ENCODE results near the gene BLVRB. TPM values are rescaled to one million over a fixed set of nuclear protein-coding genes. Genes with fewer than 3 reads are reported as not detected.

BLVRB gene
- total and polyA plus RNA-seq, 2 donors (not counting 3 experiments of a cell fraction or from before 2014, with no cell fraction given): 30.8 to 113 TPM

DNA sequence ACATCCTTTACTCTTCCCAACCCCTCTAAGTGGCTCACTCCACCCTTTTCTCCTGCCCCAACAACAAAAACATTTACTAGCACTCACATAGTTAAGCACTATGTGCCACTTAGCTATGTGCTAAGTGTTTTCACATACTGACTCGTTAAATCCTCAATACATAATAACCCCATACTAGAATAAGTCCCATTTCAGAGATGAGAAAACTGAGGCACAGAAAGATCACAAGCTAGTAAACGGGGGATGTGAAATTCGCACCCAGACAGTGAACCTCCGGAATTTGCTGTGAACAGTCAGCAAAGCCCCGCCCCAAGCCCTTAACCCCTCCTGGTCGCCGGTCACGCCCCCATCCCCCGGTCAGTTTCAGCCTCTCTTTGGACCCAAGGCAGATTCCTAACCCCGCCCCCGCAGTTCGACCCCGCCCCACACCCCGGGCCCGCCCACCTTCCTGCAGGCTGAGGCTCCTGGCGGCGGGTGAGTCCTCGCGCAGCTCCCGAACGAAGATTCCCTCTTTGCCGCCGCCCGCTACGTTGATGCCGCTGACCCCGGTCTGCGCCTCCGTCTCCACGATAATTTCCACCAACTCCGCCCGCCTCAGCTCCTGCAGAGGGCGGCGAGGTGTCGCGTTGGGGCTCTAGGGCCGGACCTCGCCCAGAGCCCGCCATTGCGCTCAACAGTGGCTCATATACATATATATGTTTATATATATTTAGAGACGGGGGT is 62.1 kb downstream of the BLVRB start:
- FAIRE-seq (peak; percentile 89), DNase-seq (ENCODE audit: low read depth, low spot score) (peak; percentile 90)
- Histone ChIP-seq H2AFZ (ENCODE audit: low read depth, low read length) (peak overlapping the region; percentile 92), H3K9me3 (replicated peaks; ENCODE audit: control insufficient read depth, insufficient read depth, low read length) (no peaks in the 10 kb centered on the region), H4K20me1 (replicated peaks; ENCODE audit: control insufficient read depth, extremely low read depth, insufficient read depth, low read length) (no peaks in the 10 kb centered on the region), H3K4me2 (ENCODE audit: insufficient read depth, low read length) (peak overlapping the region; percentile 78), H3K4me1 (ENCODE audit: control insufficient read depth, extremely low read depth, insufficient read depth, low read length) (peaks cover 2% of the 10 kb centered on the region), H3K27ac (ENCODE audit: insufficient read depth, low read depth, low read length) (no peak overlapping the region), H3K27me3 (ENCODE audit: control insufficient read depth in 2 of 2, insufficient read depth in 2 of 2, low read length in 2 of 2) (no peaks in the 10 kb centered on the region), H3K4me3 (replicated peaks in 1 of 3; ENCODE audit: insufficient read depth in 1 of 3, low read depth in 1 of 3, low read length in 3 of 3) (peak overlapping the region; percentile 43 to 67 (median 47)), H3K36me3 (ENCODE audit: control insufficient read depth in 2 of 2, extremely low read depth in 1 of 2, insufficient read depth in 2 of 2, low read length in 2 of 2) (no peaks in the 10 kb centered on the region), H3K79me2 (ENCODE audit: control insufficient read depth, insufficient read depth, low read length) (no peaks in the 10 kb centered on the region), H3K9ac (replicated peaks; ENCODE audit: extremely low read depth, insufficient read depth, low read length) (peak overlapping the region; percentile 18), H3K9me1 (replicated peaks; ENCODE audit: control insufficient read depth, extremely low read depth, insufficient read depth, low read length) (no peaks in the 10 kb centered on the region)
- TF ChIP-seq MAX (IDR thresholded peaks at IDR 0.05; ENCODE audit: insufficient read depth, insufficient read length) (no peak), POLR2AphosphoS5 (IDR thresholded peaks at IDR 0.05; ENCODE audit: insufficient read depth, low read depth, low read length) (no peak), EZH2 (IDR thresholded peaks at IDR 0.05; ENCODE audit: borderline replicate concordance, low read depth, low read length, severe bottlenecking) (no peak), CTCF (IDR thresholded peaks at IDR 0.05; ENCODE audit: extremely low read depth in 1 of 2, insufficient read depth in 1 of 2, low read depth in 1 of 2, low read length in 2 of 2) (no peak), JUN (IDR thresholded peaks at IDR 0.05; ENCODE audit: borderline replicate concordance, insufficient read depth, insufficient read length, low read depth) (no peak), MYC (IDR thresholded peaks at IDR 0.05; ENCODE audit: low read depth, low read length) (no peak), POLR2A (IDR thresholded peaks at IDR 0.05; ENCODE audit: low read depth, low read length) (no peak), GATA2 (IDR thresholded peaks at IDR 0.05; ENCODE audit: insufficient read depth, insufficient read length, low read depth, low read length) (no peak), FOS (IDR thresholded peaks at IDR 0.05; ENCODE audit: borderline replicate concordance, insufficient read depth, low read length) (no peak)
- intact Hi-C loops (cut with micrococcal nuclease): loop anchor here (1.0 to 5.0 kb wide), 4 partner anchors 18 to 311 kb away; partner anchors contain the start of genes C19orf47, PLD3 and ZNF780A
- BruUV-seq (replicated peaks): no TSS peak
- dilution Hi-C loops (cut with MboI; ENCODE audit: extremely low pct_ligation_motif_present, low sequenced_read_pairs): no loop called here
- CTCF ChIA-PET: interaction anchor here (0.7 to 2.7 kb wide), 5 partner anchors 14 to 62 kb away, joined by 3 to 23 read pairs (median 4); partner anchors contain the start of gene BLVRB
- POLR2A ChIA-PET: interaction anchor here (1.1 to 1.7 kb wide), 2 partner anchors 17 to 23 kb away, joined by 3 to 8 read pairs; partner anchors contain the start of gene SERTAD1
